Tibial artery (tissue), 4 donors: ENCODE results near the gene GSTP1.
"Not testable (repeated sequence)": the region's sequence is repeated elsewhere in the genome, so short reads cannot be mapped to it uniquely, and the experiment has no call there.

Experiments used
- DNase-seq, 2 donors: peaks; one replicate each; pipeline ENCODE4 v3.0.0-alpha.2; 2019
- H3K27ac ChIP-seq, 2 donors: fragments of 200-600 bp; sonication (generic) in 1 of 2; 1 replicate in 1 of 2; 2 replicates in 1 of 2; pipeline ENCODE4 v1.5.1; 2018 to 2019; ENCODE audit warnings: mild to moderate bottlenecking in 1 of 2
- H3K27me3 ChIP-seq, 2 donors: fragments of 200-600 bp; sonication (generic) in 1 of 2; one replicate each; pipeline versions ENCODE4 v1.5.1 to v1.6.0; 2016 to 2019
- H3K36me3 ChIP-seq, 3 donors: fragments of 200-600 bp; sonication (generic) in 2 of 3; one replicate each; pipeline ENCODE4 v1.5.1; 2016 to 2019; ENCODE audit warnings: mild to moderate bottlenecking in 2 of 3
- H3K4me1 ChIP-seq, 4 donors: fragments of 200-600 bp; sonication (generic) in 2 of 4; 1 replicate in 3 of 4; 2 replicates in 1 of 4; pipeline ENCODE4 v1.5.1; 2016 to 2019
- H3K4me3 ChIP-seq, 2 donors: fragments of 200-600 bp; sonication (generic) in 1 of 2; 1 replicate in 1 of 2; 2 replicates in 1 of 2; pipeline ENCODE4 v1.5.1; 2018 to 2019; ENCODE audit warnings: mild to moderate bottlenecking in 2 of 2
- H3K9me3 ChIP-seq, 3 donors: fragments of 200-600 bp; sonication (generic) in 1 of 3; one replicate each; pipeline ENCODE4 v1.5.1; 2016 to 2019
- intact Hi-C: fragments of 100-400 bp; cut with DNase I; formaldehyde crosslinking; loops from one replicate; pipeline ENCODE4 v1.15.0; 2023; ENCODE audit warnings: low total_unique reads
- TF ChIP-seq, protein P1 (sequence below), 2 experiments: fragments of 200-600 bp in 1 of 2; fragments of 450-650 bp in 1 of 2; IDR thresholded peaks; one replicate each; pipeline ENCODE4 v1.5.1; 2017 to 2019; ENCODE audit warnings: antibody characterized with exemption in 2 of 2, mild to moderate bottlenecking in 1 of 2, moderate library complexity in 1 of 2

Gene GSTP1

DNA sequence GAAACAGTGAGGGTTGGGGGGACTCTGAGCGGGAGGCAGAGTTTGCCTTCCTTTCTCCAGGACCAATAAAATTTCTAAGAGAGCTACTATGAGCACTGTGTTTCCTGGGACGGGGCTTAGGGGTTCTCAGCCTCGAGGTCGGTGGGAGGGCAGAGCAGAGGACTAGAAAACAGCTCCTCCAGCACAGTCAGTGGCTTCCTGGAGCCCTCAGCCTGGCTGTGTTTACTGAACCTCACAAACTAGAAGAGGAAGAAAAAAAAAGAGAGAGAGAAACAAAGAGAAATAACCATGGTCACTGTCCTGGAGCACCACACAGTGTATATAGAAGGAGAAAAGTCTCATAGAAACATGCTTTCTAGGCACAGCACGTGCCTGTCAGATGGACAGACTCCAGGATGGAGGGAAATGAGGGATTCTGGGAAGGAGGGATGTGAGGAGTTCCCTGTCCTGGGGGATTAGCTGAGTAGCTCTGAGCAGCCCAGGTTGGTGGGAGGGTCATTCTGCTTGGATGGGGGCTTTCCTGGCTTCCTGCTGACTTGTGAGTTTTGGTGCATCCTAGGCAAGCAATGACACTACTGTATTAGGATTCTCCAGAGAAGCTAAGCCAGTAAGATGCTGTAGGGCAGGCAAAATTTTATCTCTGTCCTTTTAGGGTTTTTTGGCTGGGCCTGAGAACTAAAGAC is 3.1 kb downstream of the GSTP1 start:
- TF ChIP-seq, protein P1, sequence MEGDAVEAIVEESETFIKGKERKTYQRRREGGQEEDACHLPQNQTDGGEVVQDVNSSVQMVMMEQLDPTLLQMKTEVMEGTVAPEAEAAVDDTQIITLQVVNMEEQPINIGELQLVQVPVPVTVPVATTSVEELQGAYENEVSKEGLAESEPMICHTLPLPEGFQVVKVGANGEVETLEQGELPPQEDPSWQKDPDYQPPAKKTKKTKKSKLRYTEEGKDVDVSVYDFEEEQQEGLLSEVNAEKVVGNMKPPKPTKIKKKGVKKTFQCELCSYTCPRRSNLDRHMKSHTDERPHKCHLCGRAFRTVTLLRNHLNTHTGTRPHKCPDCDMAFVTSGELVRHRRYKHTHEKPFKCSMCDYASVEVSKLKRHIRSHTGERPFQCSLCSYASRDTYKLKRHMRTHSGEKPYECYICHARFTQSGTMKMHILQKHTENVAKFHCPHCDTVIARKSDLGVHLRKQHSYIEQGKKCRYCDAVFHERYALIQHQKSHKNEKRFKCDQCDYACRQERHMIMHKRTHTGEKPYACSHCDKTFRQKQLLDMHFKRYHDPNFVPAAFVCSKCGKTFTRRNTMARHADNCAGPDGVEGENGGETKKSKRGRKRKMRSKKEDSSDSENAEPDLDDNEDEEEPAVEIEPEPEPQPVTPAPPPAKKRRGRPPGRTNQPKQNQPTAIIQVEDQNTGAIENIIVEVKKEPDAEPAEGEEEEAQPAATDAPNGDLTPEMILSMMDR (IDR thresholded peaks at IDR 0.05) = no peak
- peaks cover 0 to 27% (median 18%) of the 10 kb centered on the region in 4 donors for H3K4me1 ChIP-seq
- H3K9me3 ChIP-seq = no peaks in the 10 kb centered on the region
- peaks cover 0 to 54% (median 30%) of the 10 kb centered on the region in 3 donors for H3K36me3 ChIP-seq
- no peaks in the 10 kb centered on the region for H3K27me3 ChIP-seq
- H3K4me3 ChIP-seq = no peak overlapping the region
- H3K27ac ChIP-seq = no peak overlapping the region
- intact Hi-C loops = no loop called here
- no peak for DNase-seq

DNA sequence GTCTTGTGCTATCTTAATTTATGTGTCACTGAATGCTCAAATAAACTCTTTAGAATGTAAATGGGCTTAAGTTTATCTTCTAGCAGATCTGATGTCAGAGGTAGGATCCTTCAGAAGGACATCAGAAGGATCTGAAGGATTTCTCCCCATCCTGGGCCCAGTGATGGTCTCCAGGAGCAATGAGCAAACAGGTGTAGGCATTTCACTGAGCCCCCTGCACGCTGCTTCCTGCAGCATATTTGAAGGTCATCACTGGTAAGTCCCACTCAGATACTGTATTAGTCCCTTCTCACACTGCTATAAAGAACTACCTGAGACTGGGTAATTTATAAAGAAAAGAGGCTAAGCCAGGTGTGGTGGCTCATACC is 4.5 kb downstream of the GSTP1 start:
- H3K27ac ChIP-seq = no peak overlapping the region
- peaks cover 0 to 54% (median 30%) of the 10 kb centered on the region in 3 donors for H3K36me3 ChIP-seq
- H3K27me3 ChIP-seq = no peaks in the 10 kb centered on the region
- H3K9me3 ChIP-seq = no peaks in the 10 kb centered on the region
- no peak overlapping the region for H3K4me3 ChIP-seq
- DNase-seq = no peak
- intact Hi-C loops = no loop called here
- H3K4me1 ChIP-seq = peaks cover 0 to 22% (median 17%) of the 10 kb centered on the region in 4 donors
- TF ChIP-seq, protein P1 (IDR thresholded peaks at IDR 0.05) = no peak

DNA sequence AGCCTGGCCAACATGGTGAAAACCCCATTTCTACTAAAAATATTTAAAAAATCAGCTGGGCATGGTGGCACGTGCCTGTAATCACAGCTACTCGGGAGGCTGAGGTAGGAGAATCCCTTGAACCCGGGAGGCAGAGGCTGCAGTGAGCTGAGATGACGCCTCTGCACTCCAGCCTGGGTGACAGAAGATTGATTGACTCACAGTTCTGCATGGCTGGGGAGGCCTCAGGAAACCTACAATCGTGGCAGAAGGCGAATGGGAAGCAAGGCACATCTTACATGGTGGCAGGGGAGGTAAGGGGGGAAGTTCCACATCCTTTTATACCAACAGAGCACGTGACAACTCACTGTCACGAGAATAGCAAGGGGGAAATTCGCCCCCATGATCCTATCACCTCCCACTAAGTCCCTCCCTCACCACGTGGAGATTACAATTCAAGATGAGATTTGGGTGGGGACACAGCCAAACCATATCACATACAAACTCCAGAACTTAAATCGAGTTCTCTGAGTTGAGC is 5.3 kb downstream of the GSTP1 start:
- DNase-seq, H3K4me3 ChIP-seq, H3K27ac ChIP-seq, H3K9me3 ChIP-seq, intact Hi-C loops, H3K27me3 ChIP-seq: not testable (repeated sequence)
- Histone ChIP-seq H3K36me3 (peaks cover 0 to 54% (median 30%) of the 10 kb centered on the region in 3 donors), H3K4me1 (peaks cover 0 to 30% (median 24%) of the 10 kb centered on the region in 4 donors)

DNA sequence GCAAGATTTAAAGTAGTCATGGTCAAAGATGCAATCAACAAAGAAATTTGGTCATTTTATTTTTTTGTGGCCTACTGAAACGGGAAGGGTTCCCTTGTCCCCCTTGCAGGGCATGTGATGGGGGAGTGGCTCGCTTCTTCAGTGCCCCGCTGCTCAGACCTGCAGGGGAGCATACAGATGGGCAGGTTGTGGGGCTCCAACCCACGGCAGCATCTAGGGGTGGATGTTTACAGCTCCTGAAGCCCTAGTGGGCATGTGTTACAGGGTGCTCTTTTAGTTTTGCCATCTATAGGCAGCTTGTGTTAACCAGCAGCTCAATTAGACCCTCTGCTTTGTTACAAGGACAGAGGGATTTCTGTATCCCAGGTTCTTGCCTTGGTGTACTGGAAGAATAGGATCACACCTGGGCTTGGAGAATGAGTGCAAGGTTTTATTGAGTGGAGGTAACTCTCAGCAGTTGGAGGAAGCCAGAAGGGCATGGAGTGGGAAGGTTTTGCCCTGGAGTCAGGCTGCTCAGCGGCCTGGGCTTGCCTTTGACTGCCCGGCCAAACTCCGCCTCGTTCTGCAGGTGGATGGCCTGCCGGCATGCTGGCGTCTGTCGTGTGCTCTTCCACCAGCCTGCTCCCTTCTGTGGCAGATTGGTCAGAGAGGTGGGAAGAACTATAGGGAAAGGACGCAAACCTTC is 9.4 kb downstream of the GSTP1 start:
- intact Hi-C loops = no loop called here
- H3K27ac ChIP-seq = peak overlapping the region; percentile 63 to 70
- TF ChIP-seq, protein P1 (IDR thresholded peaks at IDR 0.05) = no peak
- DNase-seq = no peak
- peaks cover 0 to 18% (median 2%) of the 10 kb centered on the region in 3 donors for H3K36me3 ChIP-seq
- peaks cover 0 to 24% (median 10%) of the 10 kb centered on the region in 4 donors for H3K4me1 ChIP-seq
- no peak overlapping the region for H3K4me3 ChIP-seq
- no peaks in the 10 kb centered on the region for H3K27me3 ChIP-seq
- H3K9me3 ChIP-seq = no peaks in the 10 kb centered on the region

DNA sequence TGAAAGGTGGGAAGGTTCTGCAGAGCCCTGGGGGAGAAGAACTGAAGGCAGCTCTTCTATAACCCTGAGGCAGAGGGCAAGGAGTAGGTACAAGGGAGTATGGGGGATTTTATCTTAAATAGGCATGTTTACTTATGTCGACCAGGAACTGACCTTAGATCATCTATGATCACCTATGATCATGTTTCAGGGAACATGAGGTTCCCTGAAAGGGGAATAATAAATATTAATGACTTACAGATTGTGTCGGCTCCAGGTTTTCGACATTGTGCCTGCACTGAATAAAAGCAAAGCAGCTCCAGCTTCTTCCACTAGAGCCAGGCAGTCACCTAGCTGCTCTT is 9.9 kb downstream of the GSTP1 start:
- no peak for DNase-seq
- Histone ChIP-seq H3K4me1 (peaks cover 0 to 24% (median 10%) of the 10 kb centered on the region in 4 donors), H3K4me3 (no peak overlapping the region), H3K27ac (peak overlapping the region; percentile 63 to 70), H3K9me3 (no peaks in the 10 kb centered on the region), H3K36me3 (peaks cover 0 to 13% (median 0%) of the 10 kb centered on the region in 3 donors), H3K27me3 (no peaks in the 10 kb centered on the region)
- intact Hi-C loops = no loop called here
- TF ChIP-seq, protein P1 (IDR thresholded peaks at IDR 0.05) = no peak

DNA sequence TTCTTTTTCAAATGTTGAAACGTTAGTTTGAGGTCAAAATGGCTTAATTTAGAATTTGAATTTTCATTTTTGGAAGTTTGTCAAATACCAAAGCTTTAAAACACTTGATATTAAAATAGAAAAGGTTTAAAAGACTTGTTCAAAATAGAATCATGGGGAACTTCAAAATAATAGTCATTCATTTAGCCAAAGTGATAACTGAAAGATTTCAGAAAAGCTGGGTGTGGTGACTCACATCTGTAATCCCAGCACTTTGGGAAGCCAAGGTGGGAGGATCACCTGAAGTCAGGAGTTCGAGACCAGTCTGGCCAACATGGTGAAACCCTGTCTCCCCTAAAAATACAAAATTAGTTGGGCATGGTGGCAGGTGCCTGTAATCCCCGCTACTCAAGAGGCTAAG is 10.9 kb downstream of the GSTP1 start:
- no peak overlapping the region for H3K4me3 ChIP-seq
- intact Hi-C loops = no loop called here
- H3K27me3 ChIP-seq = no peaks in the 10 kb centered on the region
- TF ChIP-seq, protein P1 (IDR thresholded peaks at IDR 0.05) = no peak
- H3K36me3 ChIP-seq = peaks cover 0 to 4% (median 0%) of the 10 kb centered on the region in 3 donors
- peaks cover 0 to 24% (median 10%) of the 10 kb centered on the region in 4 donors for H3K4me1 ChIP-seq
- no peak for DNase-seq
- H3K27ac ChIP-seq = peak overlapping the region; percentile 63 to 70
- no peaks in the 10 kb centered on the region for H3K9me3 ChIP-seq
